ENCODE measurements around the gene PRDM2.
A peak's percentile ranks its signal among the peaks of the same experiment; 100 is the strongest.

The PRDM2 gene

DNA sequence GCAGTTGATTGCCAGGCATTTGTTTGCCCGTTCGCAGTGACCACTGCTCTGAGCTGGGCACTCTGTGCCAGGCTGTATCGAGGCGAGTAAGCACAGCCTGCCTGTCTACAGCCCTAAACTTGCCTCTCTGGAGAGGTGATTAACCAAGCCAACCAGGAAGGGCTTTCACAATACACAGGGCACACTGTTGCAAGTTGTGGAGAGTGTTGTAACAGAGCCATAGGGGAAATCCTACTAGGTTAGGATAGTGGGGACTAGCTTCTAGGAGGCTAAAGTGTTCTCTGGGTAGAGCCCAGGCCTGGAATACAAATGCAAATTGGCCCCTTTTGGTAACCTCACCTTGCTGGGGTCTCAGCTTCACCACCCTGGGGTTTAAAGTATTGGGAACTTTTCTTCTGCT lies 23.8 kb downstream of the PRDM2 start:
- DNase-seq (ENCODE audit: extremely low read depth, low read depth): no peak
- TF ChIP-seq CTCF (IDR thresholded peaks at IDR 0.05; ENCODE audit: low read depth, low read length, missing control alignments): no peak
- no peak overlapping the region for H3K4me3 ChIP-seq (replicated peaks; ENCODE audit: low read depth, low read length)

DNA sequence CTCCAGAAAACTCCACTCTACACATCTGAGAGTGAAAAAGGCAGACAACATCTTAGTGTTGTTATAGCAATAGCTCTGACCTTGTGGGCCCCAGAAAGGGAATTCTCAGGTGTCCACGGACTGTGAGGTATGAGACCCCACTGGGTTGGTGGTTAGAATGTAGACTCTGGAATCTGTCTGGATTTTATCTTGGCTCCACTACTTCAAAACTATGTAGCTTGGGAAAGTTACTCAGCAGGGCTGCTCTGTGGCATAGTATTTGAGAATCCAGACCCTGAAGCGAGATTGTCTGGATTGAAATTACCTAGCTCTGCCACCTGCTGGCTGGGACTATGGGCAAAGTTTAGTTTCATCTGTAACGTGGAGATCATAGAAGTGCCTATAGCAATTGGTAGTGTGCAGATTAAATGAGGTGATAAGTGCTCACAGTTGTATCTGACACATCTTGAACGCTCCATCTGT lies 25.8 kb downstream of the PRDM2 start:
- TF ChIP-seq CTCF (IDR thresholded peaks at IDR 0.05; ENCODE audit: low read depth, low read length, missing control alignments): peak; percentile 58
- DNase-seq (ENCODE audit: extremely low read depth, low read depth): no peak

GRCh38 chr1:13728091-13728715 lies 28.2 kb downstream of the PRDM2 start:
- H3K4me3 ChIP-seq (replicated peaks; ENCODE audit: low read depth, low read length): no peak overlapping the region
- no peak for DNase-seq (ENCODE audit: extremely low read depth, low read depth)
- TF ChIP-seq CTCF (IDR thresholded peaks at IDR 0.05; ENCODE audit: low read depth, low read length, missing control alignments): no peak

More for the DNA sequence above, 25.8 kb downstream of the PRDM2 start:
- no peak overlapping the region for H3K4me3 ChIP-seq (replicated peaks; ENCODE audit: low read depth, low read length)

- no peak overlapping the region for H3K4me3 ChIP-seq (replicated peaks; ENCODE audit: low read depth, low read length)
- TF ChIP-seq CTCF (IDR thresholded peaks at IDR 0.05; ENCODE audit: low read depth, low read length, missing control alignments): no peak
- DNase-seq (ENCODE audit: extremely low read depth, low read depth): no peak
Observed at GRCh38 chr1:13730291-13730690, 30.3 kb downstream of the PRDM2 start.

GRCh38 chr1:13730751-13731482 lies 30.9 kb downstream of the PRDM2 start:
- TF ChIP-seq CTCF (IDR thresholded peaks at IDR 0.05; ENCODE audit: low read depth, low read length, missing control alignments): no peak
- DNase-seq (ENCODE audit: extremely low read depth, low read depth): no peak
- H3K4me3 ChIP-seq (replicated peaks; ENCODE audit: low read depth, low read length): no peak overlapping the region

- no peak for DNase-seq (ENCODE audit: extremely low read depth, low read depth)
- no peak overlapping the region for H3K4me3 ChIP-seq (replicated peaks; ENCODE audit: low read depth, low read length)
Observed at GRCh38 chr1:13731897-13732296, 31.9 kb downstream of the PRDM2 start.

More at GRCh38 chr1:13731897-13732296, 31.9 kb downstream of the PRDM2 start:
- no peak for TF ChIP-seq CTCF (IDR thresholded peaks at IDR 0.05; ENCODE audit: low read depth, low read length, missing control alignments)

Data from HFF-Myc (cell line).